HL-60/S4 (cell line): ENCODE data around the gene RIPK3.

Source experiments
- in situ Hi-C: fragments of 300-500 bp; cut with MboI; formaldehyde crosslinking; loops from 2 replicates; pipeline ENCODE4 v1.14.3; 2022; ENCODE audit warnings: low sequenced_read_pairs

The RIPK3 gene

GRCh38 chr14:24308342-24309124, 31.3 kb downstream of the RIPK3 start:
- in situ Hi-C loops, result no loop called here

GRCh38 chr14:24307575-24308341, 32.0 kb downstream of the RIPK3 start, which contains the start of gene CIDEB:
TSS of gene CIDEB (minus strand) at chr14:24307977. CDS start at chr14:24307858, 119 bp downstream.
- in situ Hi-C loops, result no loop called here

DNA sequence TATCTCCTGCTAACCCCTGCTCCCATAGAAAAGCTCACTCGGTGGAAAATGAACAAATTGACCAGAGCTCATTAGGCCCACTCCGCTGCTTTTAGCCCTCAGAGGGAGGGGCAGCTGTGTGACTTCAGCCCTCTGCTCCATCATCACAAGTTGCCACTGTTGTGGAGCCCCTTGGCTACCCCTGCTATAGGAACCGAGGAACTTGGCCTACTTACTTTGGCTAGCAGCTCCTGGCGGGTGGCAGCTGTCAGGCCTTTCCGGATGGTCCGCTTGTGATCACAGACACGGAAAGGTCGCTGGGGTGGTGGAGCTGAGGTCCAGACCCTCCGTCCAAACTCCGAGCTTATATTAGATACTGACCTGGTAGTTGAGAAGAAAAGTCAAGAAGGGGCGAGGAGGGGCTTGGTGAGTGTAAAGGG, 32.6 kb downstream of the RIPK3 start:
- in situ Hi-C loops, result no loop called here

DNA sequence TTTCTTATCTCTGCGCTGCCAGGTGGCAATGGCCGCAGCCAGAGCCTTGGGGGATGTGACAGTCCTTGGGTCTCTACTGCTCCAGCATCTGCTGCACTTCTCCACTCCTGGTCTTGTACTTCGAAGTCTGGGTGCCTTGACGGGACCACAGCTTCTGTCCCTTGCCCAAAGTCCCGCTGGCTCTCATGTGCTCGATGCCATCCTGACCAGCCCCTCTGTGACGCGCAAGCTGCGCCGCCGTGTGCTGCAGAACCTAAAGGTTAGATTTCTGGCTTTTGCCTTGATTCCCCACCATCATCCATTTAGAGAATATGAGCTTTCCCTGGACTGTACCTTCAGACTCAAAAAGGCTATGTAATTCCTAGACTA, 35.8 kb downstream of the RIPK3 start:
- in situ Hi-C loops, result no loop called here

DNA sequence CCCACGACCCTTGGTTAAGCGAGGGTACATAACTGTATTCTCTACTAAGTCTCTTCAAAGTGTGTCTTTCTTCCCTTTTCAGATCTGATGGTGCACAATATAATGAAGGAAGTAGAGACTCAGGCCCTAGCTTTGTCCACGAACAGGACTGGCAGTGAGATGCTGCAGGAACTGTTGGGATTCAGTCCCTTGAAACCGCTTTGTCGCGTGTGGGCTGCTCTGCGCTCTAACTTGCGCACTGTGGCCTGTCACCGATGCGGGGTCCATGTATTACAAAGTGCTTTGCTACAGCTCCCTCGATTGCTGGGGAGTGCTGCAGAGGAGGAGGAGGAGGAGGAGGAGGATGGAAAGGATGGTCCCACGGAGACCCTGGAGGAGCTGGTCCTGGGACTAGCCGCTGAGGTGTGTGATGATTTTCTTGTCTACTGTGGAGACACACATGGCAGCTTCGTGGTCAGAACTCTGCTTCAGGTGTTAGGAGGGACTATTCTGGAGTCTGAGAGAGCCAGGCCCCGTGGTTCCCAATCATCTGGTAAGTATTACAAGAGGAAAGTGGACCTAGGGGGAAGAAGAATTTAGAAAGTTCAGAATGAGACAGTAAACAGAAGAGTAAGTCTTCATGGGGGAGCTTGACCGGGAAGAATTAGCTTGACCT, 39.3 kb downstream of the RIPK3 start:
- in situ Hi-C loops, result no loop called here

- in situ Hi-C loops, result loop anchor here (10.0 kb wide), 1 partner anchor 245 kb away; the partner anchor contains the start of gene CARMIL3
Measured at GRCh38 chr14:24299255-24300191, 40.3 kb downstream of the RIPK3 start, which contains the start of the genes DHRS1 and NOP9. TSS of gene DHRS1 (minus strand) at chr14:24299780. CDS start at chr14:24299106, 674 bp downstream. TSS of gene NOP9 (plus strand) at chr14:24299850. CDS start at chr14:24299955, 105 bp downstream.

GRCh38 chr14:24298892-24299254, 40.9 kb downstream of the RIPK3 start:
- in situ Hi-C loops, result loop anchor here (10.0 kb wide), 1 partner anchor 244 kb away; the partner anchor contains the start of gene CARMIL3

DNA sequence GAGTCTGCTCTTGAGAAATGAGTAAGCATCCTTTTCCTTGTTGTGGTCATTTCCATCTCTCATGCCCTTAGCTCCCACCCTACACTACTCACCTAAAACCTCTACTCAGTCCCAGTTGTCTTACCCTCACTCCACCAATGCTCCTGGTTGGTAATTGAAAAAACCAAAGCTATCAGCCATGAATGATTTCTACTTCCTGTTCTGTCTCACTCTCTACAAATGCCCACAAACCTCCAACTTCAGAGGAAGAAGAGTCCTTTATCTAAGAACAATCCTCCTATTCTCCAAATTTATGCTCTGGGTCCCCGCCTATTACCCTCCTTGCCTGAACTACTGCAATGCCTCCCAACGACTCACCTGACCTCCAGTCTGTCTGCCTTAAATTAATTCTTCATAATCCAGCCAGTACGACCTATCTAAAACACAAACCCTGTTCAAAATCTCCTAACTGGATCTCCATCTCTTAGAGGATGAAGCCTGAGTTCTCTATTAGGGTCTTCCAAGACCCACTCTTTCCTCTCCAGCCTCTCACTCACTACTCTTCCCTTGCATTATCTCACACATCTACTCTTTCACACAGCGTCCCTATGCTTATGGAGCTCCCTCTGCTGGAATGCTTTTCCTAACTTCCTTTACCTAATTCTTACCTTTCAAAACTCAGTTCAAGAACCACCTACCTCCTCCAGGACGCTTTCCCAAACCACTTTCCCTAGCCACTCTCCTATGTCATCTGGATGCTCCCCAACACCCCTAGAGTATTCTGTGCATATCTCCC, 42.4 kb downstream of the RIPK3 start:
- in situ Hi-C loops, result loop anchor here (10.0 kb wide), 1 partner anchor 243 kb away; the partner anchor contains the start of gene CARMIL3

- in situ Hi-C loops, result loop anchor here (10.0 kb wide), 1 partner anchor 242 kb away; the partner anchor contains the start of gene CARMIL3
Measured at GRCh38 chr14:24296341-24297157, 43.2 kb downstream of the RIPK3 start.

GRCh38 chr14:24293525-24293924, 46.3 kb downstream of the RIPK3 start:
- in situ Hi-C loops, result loop anchor here (5.0 to 10.0 kb wide), 2 partner anchors 46 to 239 kb away; partner anchors contain the start of gene CARMIL3

DNA sequence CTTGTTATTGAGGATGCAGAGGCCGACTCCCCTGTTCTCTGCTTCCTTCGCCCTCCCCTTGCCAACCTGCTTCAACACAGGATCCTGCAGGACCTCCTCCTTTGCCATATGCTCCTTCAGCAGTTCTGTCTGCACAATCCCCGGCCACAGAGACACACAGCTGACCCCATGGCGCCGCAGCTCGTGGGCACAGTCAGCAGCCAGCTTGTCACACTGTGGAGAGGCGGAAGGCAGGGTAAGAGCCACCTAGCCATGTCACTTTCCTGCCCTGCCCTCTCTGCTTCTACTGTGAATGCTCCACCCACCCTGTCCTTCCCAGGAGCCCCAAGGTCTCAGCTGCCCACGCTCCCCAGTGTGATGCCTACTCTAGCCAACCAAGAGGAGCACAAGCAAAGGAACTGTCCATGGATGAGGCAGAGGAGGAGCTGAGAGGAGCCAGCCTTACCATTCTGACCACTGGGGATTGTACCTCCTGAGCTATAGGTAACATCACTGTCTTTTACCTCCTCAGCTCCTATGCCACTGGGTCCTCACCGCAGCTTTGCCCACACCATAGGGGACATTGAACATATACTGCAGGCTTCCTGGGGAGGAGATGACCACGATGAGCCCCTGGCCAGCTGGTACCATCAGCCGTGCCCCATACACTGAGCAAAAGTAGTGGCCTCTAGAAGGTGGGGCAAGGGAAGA, 47.5 kb downstream of the RIPK3 start:
- in situ Hi-C loops, result loop anchor here (5.0 to 10.0 kb wide), 2 partner anchors 45 to 237 kb away; partner anchors contain the start of gene CARMIL3

GRCh38 chr14:24291446-24292117, 48.2 kb downstream of the RIPK3 start:
- in situ Hi-C loops, result loop anchor here (5.0 to 10.0 kb wide), 2 partner anchors 44 to 237 kb away; partner anchors contain the start of gene CARMIL3

DNA sequence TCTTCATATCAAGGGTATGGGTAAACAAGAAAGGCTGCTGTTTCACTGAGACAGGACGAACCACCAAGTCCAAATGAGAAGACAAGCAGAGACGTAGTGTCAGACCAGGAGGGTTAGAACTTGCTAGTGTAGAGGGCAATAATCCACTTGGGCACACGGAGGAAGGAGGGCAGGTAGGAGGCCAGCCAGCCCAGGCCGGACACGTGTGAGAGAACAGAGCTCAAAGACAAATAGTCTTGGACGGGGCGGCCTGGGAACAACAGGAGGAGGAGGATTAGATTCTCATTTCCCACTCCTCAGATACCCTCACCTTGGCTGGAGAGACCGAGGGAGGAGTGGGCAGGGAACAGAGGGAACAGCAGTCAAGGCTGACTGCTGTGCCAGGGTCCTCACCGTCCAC, 49.0 kb downstream of the RIPK3 start:
- in situ Hi-C loops, result loop anchor here (5.0 to 10.0 kb wide), 2 partner anchors 43 to 236 kb away; partner anchors contain the start of gene CARMIL3

DNA sequence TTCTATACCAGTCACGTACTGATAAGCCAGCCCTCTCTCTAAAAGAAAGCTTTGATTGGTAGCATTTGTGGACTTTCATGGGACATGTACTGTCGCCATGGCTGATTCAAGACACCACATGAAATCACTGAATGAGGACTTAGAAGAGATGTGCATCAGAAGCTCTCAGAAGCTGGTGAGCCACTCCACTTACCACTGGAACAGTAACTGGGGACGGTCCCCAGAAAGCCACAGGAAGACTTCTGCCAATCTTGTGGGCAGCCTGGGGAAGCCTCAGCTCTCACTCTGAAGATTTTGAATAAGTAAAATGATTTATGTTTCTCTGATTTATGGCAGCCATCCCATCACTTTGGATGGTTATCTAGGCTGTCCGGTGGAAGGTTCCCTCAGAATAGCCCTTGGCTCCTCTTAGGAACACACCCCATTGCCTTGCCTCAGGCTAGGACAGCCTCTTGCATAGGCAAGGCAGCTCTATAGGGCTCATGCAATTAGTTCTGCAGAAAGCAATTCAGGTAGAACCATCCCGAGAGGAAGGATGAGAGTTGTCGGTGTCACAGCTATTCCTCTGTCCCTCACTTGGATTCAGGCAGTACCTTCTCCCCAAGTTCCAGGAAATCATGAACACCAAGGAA, 50.0 kb downstream of the RIPK3 start:
- in situ Hi-C loops, result loop anchor here (5.0 to 10.0 kb wide), 2 partner anchors 42 to 235 kb away; partner anchors contain the start of gene CARMIL3

- in situ Hi-C loops, result no loop called here
Measured at GRCh38 chr14:24286996-24287395, 52.8 kb downstream of the RIPK3 start.
